Skeletal muscle tissue (tissue), 4 donors: ENCODE data around the gene PRKG1. TPM values are rescaled to one million over a fixed set of nuclear protein-coding genes. Genes with fewer than 3 reads are reported as not detected.

ENCODE experiments used
- H3K27ac ChIP-seq: one replicate; pipeline ENCODE4 v1.7.0; 2013; ENCODE audit warnings: mild to moderate bottlenecking, low read depth, low read length, inconsistent platforms
- H3K27me3 ChIP-seq, 3 donors: one replicate each; pipeline ENCODE4 v1.7.0; 2013; ENCODE audit warnings: low read length in 3 of 3; ENCODE audit not compliant: control insufficient read depth in 3 of 3, insufficient read depth in 3 of 3
- H3K36me3 ChIP-seq, 3 donors: one replicate each; pipeline ENCODE4 v1.7.0; 2013; ENCODE audit warnings: low read length in 3 of 3; ENCODE audit not compliant: control insufficient read depth in 3 of 3, insufficient read depth in 3 of 3
- H3K4me1 ChIP-seq, 3 donors: one replicate each; pipeline ENCODE4 v1.7.0; 2013; ENCODE audit warnings: low read length in 3 of 3, mild to moderate bottlenecking in 3 of 3; ENCODE audit not compliant: control insufficient read depth in 3 of 3, insufficient read depth in 3 of 3
- H3K4me3 ChIP-seq, 3 donors: one replicate each; pipeline ENCODE4 v1.7.0; 2013; ENCODE audit warnings: low read length in 3 of 3
- H3K9ac ChIP-seq, 3 donors: one replicate each; pipeline ENCODE4 v1.7.0; 2013; ENCODE audit warnings: low read length in 3 of 3, mild to moderate bottlenecking in 3 of 3, moderate library complexity in 2 of 3, low read depth in 1 of 3
- H3K9me3 ChIP-seq, 3 donors: one replicate each; pipeline ENCODE4 v1.7.0; 2013; ENCODE audit warnings: low read length in 3 of 3; ENCODE audit not compliant: control insufficient read depth in 3 of 3
- total RNA-seq: library from RNA; depleted of rRNA; stranded (reverse); fragments of >200 nt; gene quantifications from one replicate; pipeline ENCODE4 v1.2.3, GENCODE V29; 2014
- donor health status: Osteomylitis.

Gene PRKG1
- total RNA-seq, 1 donor from 2014 or later: 44.9 TPM

DNA sequence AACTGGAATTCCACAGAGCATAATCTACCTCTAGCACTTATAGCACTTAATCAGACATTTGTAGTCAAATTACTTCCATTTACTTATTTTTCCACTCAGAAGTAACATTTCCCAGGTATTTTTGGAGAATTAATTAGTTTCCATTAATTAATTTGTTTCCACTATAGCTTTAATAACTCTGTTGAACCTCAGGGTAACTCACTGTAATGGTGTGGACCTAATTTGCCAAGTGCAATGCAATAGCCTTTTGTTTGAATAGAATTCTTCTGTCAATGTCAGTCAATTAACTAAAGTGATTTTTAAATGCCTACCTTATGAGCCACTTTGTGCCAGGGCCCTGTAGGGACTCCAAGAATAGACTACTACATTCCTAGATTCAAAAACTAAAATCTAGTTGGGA lies 509.7 kb downstream of the PRKG1 start:
- H3K9ac ChIP-seq: no peak overlapping the region
- no peaks in the 10 kb centered on the region for H3K27me3 ChIP-seq
- no peak overlapping the region for H3K27ac ChIP-seq
- H3K4me1 ChIP-seq: no peaks in the 10 kb centered on the region
- H3K9me3 ChIP-seq: no peaks in the 10 kb centered on the region
- no peak overlapping the region for H3K4me3 ChIP-seq
- no peaks in the 10 kb centered on the region for H3K36me3 ChIP-seq

DNA sequence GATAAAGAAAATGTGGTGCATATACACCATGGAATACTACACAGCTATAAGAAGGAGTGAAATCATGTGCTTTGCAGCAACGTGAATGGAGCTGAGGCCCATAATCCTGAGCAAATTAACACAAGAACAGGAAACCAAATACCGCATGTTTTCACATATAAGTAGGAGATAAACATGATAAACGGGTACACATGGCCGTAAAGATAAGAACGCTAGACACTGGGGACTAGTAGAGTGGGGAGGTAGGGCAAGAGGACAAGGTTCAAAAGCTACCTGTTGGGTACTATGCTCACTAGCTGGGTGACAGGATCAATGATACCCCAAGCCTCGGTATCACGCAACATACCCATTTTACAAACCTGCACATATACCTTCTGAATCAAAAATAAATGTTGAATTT lies 511.5 kb downstream of the PRKG1 start:
- Histone ChIP-seq H3K4me3 (no peak overlapping the region), H3K27ac (no peak overlapping the region), H3K9me3 (no peaks in the 10 kb centered on the region), H3K9ac (no peak overlapping the region), H3K4me1 (no peaks in the 10 kb centered on the region), H3K27me3 (no peaks in the 10 kb centered on the region), H3K36me3 (no peaks in the 10 kb centered on the region)

DNA sequence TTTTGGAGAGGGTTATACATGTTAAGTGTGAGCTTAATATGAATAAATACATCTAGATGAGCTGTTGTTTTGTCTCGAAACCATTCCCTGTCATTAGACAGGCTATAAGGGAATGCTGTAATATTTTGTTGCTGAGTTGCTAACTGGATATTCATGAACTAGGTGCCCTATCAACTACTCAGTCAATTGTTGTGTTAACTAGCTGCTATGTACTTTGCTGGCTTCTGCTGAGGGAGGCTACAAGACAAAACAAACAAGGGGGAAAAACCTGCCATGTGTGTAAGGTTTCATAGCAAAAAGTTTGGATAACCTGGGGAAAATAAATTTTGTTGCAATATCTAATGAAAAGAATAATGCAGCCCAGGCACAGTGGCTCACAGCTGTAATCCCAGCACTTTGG lies 514.7 kb downstream of the PRKG1 start:
- Histone ChIP-seq H3K27ac (no peak overlapping the region), H3K9me3 (no peaks in the 10 kb centered on the region), H3K4me1 (no peaks in the 10 kb centered on the region)

DNA sequence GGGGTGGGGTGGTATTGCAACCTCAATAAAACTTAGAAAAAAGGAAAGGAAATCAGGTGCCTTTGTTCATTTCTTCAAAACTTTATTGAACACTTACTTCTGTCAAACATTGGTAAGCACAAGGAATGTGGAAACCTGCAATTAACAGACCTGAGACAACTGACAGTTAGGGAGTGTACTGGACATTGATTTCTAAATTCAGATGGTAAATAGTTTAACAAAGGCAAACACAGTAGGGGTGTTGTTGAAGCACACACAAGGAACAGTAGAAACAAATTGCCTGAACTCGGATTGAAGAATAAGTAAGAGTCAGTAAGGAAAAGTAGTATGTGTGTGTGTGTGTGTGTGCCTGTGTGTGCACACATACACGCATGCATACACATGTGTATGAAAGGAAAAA lies 516.5 kb downstream of the PRKG1 start:
- Histone ChIP-seq H3K4me1 (no peaks in the 10 kb centered on the region), H3K9ac (no peak overlapping the region), H3K27me3 (no peaks in the 10 kb centered on the region), H3K36me3 (no peaks in the 10 kb centered on the region), H3K9me3 (no peaks in the 10 kb centered on the region), H3K27ac (no peak overlapping the region), H3K4me3 (no peak overlapping the region)

More for the DNA sequence above, 514.7 kb downstream of the PRKG1 start:
- Histone ChIP-seq H3K9ac (no peak overlapping the region), H3K4me3 (no peak overlapping the region), H3K36me3 (no peaks in the 10 kb centered on the region), H3K27me3 (no peaks in the 10 kb centered on the region)

DNA sequence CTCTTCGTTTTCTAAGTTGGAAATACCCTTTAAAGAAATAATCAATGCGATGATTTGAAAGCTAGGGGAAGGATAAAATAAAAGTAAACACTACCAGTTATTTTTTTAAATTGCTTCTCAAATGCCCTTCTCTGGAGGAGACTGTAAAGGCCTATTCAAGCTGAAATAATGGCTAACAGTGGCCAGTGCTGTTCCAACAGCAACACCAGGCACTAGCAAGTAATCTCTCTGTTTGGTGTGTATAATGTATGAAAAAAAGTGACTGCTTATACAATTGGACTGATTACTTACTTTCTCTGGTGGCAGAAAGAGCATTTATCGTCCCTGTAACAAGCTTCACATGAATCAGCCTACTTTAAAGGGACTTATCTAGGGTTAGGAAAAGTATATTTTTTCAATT lies 522.4 kb downstream of the PRKG1 start:
- no peak overlapping the region for H3K27ac ChIP-seq
- H3K9ac ChIP-seq: no peak overlapping the region
- no peaks in the 10 kb centered on the region for H3K4me1 ChIP-seq
- no peak overlapping the region for H3K4me3 ChIP-seq
- H3K36me3 ChIP-seq: no peaks in the 10 kb centered on the region
- H3K27me3 ChIP-seq: no peaks in the 10 kb centered on the region
- H3K9me3 ChIP-seq: no peaks in the 10 kb centered on the region

DNA sequence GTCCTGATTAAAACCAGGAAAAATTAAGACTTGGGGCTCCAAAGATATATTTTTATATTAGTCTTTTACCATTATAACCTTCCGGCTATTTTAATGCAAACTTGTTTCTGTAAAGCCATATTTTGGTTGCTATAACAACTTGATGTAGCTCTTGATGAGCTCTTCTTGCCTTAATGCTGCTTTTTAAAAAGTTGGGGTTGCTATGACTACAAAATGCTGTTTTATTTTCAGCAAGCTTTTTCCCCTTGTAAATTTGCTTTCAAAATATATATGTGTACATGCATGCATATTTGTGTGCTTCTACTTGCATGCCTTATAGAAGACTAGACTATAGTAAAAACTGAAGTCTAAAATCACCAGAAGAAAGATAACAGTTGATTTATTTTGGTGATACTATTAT lies 525.4 kb downstream of the PRKG1 start:
- no peaks in the 10 kb centered on the region for H3K36me3 ChIP-seq
- no peak overlapping the region for H3K9ac ChIP-seq
- H3K4me3 ChIP-seq: no peak overlapping the region
- H3K9me3 ChIP-seq: no peaks in the 10 kb centered on the region
- no peaks in the 10 kb centered on the region for H3K27me3 ChIP-seq
- H3K27ac ChIP-seq: no peak overlapping the region
- no peaks in the 10 kb centered on the region for H3K4me1 ChIP-seq

DNA sequence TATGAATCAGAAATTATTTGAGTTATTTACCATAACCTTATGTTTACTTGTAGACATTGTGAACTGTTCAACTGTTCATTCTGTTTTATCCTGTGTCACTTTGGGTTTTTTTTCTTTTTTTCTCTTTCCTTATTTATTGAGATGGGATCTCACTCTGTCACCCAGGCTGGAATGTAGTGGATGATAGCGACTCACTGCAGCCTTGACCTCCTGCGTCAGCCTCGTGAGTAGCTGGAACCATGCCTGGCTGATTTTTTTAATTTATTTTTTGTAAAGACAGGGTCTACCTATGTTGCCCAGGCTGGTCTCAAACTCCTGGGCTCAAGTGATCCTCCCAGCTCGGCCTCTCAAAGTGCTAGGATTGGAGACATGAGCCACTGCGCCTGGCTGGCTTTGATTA lies 528.0 kb downstream of the PRKG1 start:
- Histone ChIP-seq H3K27ac (no peak overlapping the region), H3K9me3 (no peaks in the 10 kb centered on the region), H3K36me3 (no peaks in the 10 kb centered on the region), H3K27me3 (no peaks in the 10 kb centered on the region), H3K4me3 (no peak overlapping the region), H3K9ac (no peak overlapping the region), H3K4me1 (no peaks in the 10 kb centered on the region)

DNA sequence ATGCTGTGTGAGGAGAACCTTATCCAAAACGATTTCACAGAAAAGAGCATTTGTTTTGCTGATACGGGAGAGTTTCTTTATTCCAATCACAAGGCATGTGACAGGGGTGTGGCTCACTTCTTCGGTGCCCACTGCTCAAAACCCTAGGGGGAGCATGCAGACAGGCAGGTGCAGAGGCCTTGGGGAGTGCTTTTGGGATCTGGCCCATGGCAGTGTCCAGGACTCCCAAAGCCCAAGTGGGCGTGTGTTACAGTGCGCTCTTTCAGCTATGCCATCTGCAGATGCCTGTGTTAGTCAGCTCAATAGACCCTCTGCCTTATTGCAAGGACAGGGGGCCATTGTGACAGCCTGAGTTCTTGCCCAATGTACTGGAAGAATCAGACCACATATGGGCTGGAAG lies 530.3 kb downstream of the PRKG1 start:
- Histone ChIP-seq H3K4me1 (no peaks in the 10 kb centered on the region), H3K27me3 (no peaks in the 10 kb centered on the region), H3K27ac (no peak overlapping the region), H3K4me3 (no peak overlapping the region), H3K9me3 (no peaks in the 10 kb centered on the region), H3K36me3 (no peaks in the 10 kb centered on the region), H3K9ac (no peak overlapping the region)

DNA sequence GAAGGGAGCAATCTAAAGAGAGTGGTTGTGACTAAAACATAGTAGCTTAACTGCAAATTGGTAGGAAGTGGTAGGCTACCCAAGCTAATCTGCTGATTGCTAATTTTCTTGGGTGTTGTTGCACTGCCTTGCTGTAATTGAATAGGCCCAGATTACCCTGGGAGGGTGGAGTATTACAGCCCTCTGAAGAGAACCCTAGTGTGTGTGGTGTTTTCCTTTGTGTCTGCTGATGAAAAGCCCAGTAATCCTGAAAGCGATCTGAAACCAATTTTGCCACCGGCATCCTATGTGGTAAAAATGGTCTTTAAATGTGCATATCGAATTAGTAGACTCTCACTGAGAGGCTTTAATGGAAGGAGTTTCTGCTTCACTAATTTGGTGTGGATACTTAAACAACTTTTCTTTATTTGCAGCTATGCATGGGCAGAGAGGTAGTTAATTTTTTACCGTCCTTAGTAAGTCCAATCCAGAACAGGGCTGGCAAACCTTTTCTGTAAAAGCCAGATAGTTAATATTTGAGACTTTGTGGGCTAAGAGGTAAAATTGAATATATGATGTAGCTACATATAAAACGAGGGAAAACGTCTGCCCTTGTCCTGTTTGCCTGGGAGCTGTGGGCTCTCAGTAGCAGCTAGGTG lies 532.7 kb downstream of the PRKG1 start:
- Histone ChIP-seq H3K27me3 (no peaks in the 10 kb centered on the region), H3K27ac (no peak overlapping the region), H3K4me3 (no peak overlapping the region), H3K9me3 (no peaks in the 10 kb centered on the region), H3K36me3 (no peaks in the 10 kb centered on the region), H3K4me1 (no peaks in the 10 kb centered on the region), H3K9ac (no peak overlapping the region)

DNA sequence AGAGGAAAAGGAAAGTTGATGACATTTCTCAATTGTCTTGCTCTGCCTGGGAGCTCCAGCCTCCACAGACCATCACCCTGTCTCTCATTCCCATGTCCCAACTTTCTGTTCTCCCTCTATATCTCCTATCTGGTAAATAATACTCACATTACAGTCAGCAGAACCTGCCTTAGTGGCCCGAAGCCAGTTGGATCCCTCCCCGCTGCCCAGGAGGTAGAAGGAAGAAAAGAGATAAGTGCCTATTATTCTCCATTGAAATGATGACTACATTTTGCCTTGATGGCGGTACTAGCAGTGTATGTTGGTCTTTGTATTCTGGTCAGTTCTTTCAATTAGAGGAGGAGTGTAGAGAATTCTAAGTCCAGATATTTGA lies 533.2 kb downstream of the PRKG1 start:
- Histone ChIP-seq H3K4me1 (no peaks in the 10 kb centered on the region), H3K4me3 (no peak overlapping the region), H3K9ac (no peak overlapping the region), H3K36me3 (no peaks in the 10 kb centered on the region), H3K9me3 (no peaks in the 10 kb centered on the region), H3K27ac (no peak overlapping the region), H3K27me3 (no peaks in the 10 kb centered on the region)

DNA sequence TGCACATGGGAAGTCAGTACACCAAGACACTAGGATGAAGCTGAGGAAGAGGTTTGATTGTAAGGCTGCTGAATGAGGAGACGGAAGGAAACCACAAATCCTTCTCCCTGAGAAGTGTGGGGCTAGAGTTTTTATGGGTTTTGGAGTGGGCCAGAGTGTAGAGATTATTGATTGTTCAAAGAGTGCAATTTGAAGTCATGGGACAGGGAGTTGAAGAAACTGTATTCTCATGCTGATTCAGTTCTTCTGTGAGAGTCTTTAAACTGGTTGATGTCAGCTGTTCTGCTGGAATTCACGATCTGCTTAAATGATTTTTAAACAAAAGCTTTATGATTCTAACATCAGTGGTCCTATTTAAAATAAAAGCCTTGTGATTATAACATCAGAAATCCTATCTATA lies 533.9 kb downstream of the PRKG1 start:
- H3K9ac ChIP-seq: no peak overlapping the region
- H3K4me1 ChIP-seq: no peaks in the 10 kb centered on the region
- no peak overlapping the region for H3K27ac ChIP-seq
- H3K36me3 ChIP-seq: no peaks in the 10 kb centered on the region
- no peaks in the 10 kb centered on the region for H3K27me3 ChIP-seq
- no peaks in the 10 kb centered on the region for H3K9me3 ChIP-seq
- H3K4me3 ChIP-seq: no peak overlapping the region
